ENCODE results near the gene ATF7IP2. TPM values are rescaled to one million over a fixed set of nuclear protein-coding genes. Genes with fewer than 3 reads are reported as not detected.
"Not testable (repeated sequence)": the region's sequence is repeated elsewhere in the genome, so short reads cannot be mapped to it uniquely, and the experiment has no call there.

ATF7IP2 gene
- total RNA-seq, 1 donor from 2014 or later: 16.0 TPM

DNA sequence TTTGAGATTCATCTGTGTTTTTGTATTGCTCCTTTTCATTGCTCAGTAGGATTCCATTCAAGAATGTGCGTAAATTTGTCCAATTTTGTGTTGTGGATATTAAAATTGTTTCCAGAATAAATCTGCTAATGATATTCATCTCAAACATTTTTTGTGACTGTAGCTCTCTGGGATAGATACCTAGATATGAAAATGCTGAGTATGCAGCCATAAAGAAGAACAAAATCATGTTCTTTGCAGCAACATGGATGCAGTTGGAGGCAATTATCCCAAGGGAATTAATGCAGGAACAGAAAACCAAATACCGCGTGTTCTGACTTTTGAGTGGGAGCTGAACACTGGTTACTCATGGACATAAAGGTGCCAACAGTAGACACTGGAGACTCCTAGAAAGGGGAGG lies 40.2 kb upstream of the ATF7IP2 start:
- Histone ChIP-seq H3K4me1 (no peaks in the 10 kb centered on the region), H3K27ac (no peak overlapping the region), H3K27me3 (ENCODE audit: low read depth) (no peaks in the 10 kb centered on the region), H3K36me3 (no peaks in the 10 kb centered on the region), H3K9me3 (peaks cover 29% of the 10 kb centered on the region), H3K4me3 (no peak overlapping the region)
- no peak for DNase-seq
- TF ChIP-seq, protein P1, sequence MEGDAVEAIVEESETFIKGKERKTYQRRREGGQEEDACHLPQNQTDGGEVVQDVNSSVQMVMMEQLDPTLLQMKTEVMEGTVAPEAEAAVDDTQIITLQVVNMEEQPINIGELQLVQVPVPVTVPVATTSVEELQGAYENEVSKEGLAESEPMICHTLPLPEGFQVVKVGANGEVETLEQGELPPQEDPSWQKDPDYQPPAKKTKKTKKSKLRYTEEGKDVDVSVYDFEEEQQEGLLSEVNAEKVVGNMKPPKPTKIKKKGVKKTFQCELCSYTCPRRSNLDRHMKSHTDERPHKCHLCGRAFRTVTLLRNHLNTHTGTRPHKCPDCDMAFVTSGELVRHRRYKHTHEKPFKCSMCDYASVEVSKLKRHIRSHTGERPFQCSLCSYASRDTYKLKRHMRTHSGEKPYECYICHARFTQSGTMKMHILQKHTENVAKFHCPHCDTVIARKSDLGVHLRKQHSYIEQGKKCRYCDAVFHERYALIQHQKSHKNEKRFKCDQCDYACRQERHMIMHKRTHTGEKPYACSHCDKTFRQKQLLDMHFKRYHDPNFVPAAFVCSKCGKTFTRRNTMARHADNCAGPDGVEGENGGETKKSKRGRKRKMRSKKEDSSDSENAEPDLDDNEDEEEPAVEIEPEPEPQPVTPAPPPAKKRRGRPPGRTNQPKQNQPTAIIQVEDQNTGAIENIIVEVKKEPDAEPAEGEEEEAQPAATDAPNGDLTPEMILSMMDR (IDR thresholded peaks at IDR 0.05): no peak
- intact Hi-C loops (cut with DNase I): no loop called here
- ATAC-seq: no peak

DNA sequence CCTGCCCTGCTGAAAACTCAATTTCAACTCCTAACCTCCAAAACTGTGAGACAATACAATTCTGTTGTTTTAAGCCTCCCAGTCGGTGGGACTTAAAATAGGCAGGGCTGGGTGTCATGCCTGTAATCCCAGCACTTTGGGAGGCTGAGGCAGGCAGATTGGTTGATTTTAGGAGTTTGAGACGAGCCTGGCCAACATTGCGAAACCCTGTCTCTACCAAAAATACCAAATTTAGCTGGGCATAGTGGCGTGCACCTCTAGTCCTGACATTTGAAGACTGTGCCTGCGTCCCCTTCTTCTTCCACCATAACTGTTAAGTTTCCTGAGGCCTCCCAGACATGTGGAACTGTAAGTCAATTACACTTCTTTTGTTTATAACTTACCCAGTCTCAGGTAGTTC lies 36.0 kb upstream of the ATF7IP2 start:
- no peak overlapping the region for H3K27ac ChIP-seq
- no peak overlapping the region for H3K4me3 ChIP-seq
- TF ChIP-seq, protein P1 (IDR thresholded peaks at IDR 0.05): no peak
- no peak for DNase-seq
- H3K27me3 ChIP-seq (ENCODE audit: low read depth): no peaks in the 10 kb centered on the region
- peaks cover 5% of the 10 kb centered on the region for H3K9me3 ChIP-seq
- intact Hi-C loops (cut with DNase I): no loop called here
- ATAC-seq: no peak
- H3K36me3 ChIP-seq: no peaks in the 10 kb centered on the region
- no peaks in the 10 kb centered on the region for H3K4me1 ChIP-seq

DNA sequence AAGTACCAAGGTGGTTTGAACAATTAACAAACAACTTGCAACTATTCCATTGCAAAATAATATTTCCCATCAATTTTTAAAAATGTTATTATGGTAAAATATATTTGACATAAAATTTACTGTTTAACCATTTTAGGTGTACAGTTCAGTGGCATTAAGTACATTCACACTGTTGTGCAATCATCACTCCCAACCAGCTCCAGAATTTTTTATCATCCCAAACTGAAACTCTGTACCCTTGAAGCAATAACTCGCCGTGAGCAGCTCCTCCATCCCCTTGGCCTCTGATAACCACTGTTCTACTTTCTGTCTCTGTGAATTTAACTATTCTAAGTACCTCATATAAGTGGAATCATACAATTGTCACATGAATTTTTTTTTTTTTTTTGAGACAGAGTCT lies 33.6 kb upstream of the ATF7IP2 start:
- DNase-seq (no peak), ATAC-seq (no peak)
- H3K4me3 ChIP-seq: no peak overlapping the region
- no peaks in the 10 kb centered on the region for H3K4me1 ChIP-seq
- TF ChIP-seq, protein P1 (IDR thresholded peaks at IDR 0.05): no peak
- H3K36me3 ChIP-seq: no peaks in the 10 kb centered on the region
- H3K27ac ChIP-seq: no peak overlapping the region
- no peaks in the 10 kb centered on the region for H3K9me3 ChIP-seq
- intact Hi-C loops (cut with DNase I): no loop called here
- H3K27me3 ChIP-seq (ENCODE audit: low read depth): no peaks in the 10 kb centered on the region

DNA sequence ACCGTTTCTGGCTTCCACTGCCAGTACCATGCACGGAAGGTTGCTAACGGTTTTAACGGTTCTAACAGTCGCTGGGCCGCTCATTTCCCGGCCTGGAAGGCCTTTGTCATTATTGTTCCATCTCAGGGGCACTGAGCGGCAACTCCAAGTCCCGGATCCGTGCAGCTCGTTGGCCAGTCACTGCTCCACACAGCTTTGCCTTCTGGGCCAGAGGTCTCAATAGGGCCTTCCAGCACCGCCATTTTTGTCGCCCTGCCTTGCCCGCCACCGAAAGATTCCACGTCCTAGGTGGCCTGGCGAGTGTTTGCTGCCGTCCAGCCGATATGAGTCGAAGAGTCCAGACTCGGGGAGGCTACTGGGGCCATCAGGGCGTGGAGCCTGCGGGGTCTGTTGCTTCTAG lies 30.3 kb upstream of the ATF7IP2 start:
- no peaks in the 10 kb centered on the region for H3K4me1 ChIP-seq
- ATAC-seq (no peak), DNase-seq (no peak)
- H3K4me3 ChIP-seq: no peak overlapping the region
- TF ChIP-seq, protein P1 (IDR thresholded peaks at IDR 0.05): no peak
- H3K9me3 ChIP-seq: no peaks in the 10 kb centered on the region
- no peaks in the 10 kb centered on the region for H3K27me3 ChIP-seq (ENCODE audit: low read depth)
- intact Hi-C loops (cut with DNase I): no loop called here
- no peak overlapping the region for H3K27ac ChIP-seq
- no peaks in the 10 kb centered on the region for H3K36me3 ChIP-seq

DNA sequence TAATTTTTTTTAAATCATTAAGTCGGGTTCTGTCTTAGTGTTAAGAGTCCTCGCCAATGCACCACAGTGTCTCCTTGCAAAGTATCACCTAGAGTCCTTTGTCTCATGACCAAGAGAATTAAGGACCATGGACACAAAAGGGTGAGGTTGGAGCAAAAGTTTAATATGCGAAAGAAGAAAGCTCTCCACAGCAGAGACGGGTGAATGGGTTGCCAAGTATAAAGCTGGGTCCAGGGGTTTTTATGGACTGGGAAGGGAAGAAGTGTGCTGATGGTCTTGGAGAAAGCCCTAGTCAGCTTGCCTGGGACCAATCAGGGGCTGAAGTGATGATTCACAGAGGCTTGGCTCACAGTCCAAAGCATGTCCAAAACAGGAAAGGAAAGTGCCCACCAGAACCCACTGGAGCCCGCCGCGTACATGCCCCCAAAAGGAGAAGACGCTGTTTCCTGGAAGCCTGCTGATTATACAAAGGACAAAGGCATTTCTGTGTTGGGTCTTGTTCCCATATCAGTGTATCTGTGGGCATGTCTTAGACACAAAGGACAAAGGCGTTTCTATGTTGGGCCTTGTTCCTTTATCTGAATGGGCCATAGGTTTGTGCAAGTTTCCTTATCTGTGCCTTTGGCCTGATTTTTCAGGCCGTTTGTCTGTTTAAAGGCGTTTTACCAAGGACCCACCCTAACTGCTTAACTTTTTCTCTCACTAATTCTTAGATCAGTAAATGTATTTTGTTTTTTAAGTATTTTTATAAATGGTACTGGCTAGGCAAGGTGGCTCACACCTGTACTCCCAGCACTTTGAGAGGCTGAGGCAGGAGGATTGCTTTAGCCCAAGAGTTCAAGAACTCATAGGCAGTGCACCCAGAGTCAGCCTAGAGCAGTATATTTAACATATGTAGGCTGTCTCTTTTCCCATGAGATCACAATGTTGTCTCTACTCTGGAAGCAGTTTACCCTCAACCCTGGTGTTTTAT lies 28.7 kb upstream of the ATF7IP2 start:
- no peak overlapping the region for H3K4me3 ChIP-seq
- no peaks in the 10 kb centered on the region for H3K27me3 ChIP-seq (ENCODE audit: low read depth)
- no peaks in the 10 kb centered on the region for H3K36me3 ChIP-seq
- no peak overlapping the region for H3K27ac ChIP-seq
- intact Hi-C loops (cut with DNase I): no loop called here
- H3K9me3 ChIP-seq: no peaks in the 10 kb centered on the region
- TF ChIP-seq, protein P1 (IDR thresholded peaks at IDR 0.05): no peak
- no peaks in the 10 kb centered on the region for H3K4me1 ChIP-seq
- ATAC-seq: no peak
- DNase-seq: no peak

DNA sequence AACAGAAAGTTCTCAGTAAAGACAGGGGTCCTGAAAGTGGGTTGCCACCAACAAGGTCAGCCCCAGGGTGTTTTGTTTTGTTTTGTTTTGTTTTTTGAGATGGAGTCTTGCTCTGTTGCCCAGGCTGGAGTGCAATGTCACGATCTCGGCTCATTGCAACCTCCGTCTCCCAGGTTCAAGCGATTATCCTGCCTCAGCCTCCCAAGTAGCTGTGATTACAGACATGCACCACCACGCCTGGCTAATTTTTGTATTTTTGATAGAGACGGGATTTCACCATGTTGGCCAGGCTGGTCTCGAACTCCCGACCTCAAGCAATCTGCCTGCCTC lies 24.1 kb upstream of the ATF7IP2 start:
- intact Hi-C loops (cut with DNase I): not testable (repeated sequence)

More for the DNA sequence above, 24.1 kb upstream of the ATF7IP2 start:
- not testable (repeated sequence) for H3K9me3 ChIP-seq; H3K4me1 ChIP-seq; H3K27ac ChIP-seq; ATAC-seq; H3K36me3 ChIP-seq; H3K27me3 ChIP-seq (ENCODE audit: low read depth); DNase-seq; H3K4me3 ChIP-seq
